HG03175 (cell line): ENCODE data around the gene FANK1.
"Not testable (repeated sequence)": the region's sequence is repeated elsewhere in the genome, so short reads cannot be mapped to it uniquely, and the experiment has no call there.

Experiments
- ATAC-seq: cut with Tn5 transposase; IDR thresholded peaks from one replicate; pipeline ENCODE4 v1.9.1; 2021; ENCODE audit warnings: mild to moderate bottlenecking, moderate library complexity; ENCODE audit not compliant: unreplicated experiment

FANK1 gene

DNA sequence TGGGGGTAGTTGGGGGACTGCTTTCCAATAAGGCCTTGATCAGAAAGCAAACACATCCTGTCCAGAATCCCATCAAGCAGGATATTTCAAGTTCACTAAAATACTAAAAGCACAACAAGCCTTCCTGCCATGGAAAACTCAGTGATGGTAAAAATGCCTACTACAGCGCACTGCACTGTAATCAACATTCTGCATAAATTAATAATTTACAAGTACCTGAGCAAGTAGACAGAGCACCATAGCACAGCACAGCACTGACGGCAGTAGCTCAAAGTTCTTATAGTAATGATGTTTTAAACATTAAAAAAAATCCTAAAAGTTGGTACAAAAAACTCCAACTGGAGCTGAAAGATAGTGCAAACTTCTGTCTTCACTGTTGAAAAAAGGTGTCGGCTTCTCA, 120.5 kb downstream of the FANK1 start:
- ATAC-seq, result no peak

DNA sequence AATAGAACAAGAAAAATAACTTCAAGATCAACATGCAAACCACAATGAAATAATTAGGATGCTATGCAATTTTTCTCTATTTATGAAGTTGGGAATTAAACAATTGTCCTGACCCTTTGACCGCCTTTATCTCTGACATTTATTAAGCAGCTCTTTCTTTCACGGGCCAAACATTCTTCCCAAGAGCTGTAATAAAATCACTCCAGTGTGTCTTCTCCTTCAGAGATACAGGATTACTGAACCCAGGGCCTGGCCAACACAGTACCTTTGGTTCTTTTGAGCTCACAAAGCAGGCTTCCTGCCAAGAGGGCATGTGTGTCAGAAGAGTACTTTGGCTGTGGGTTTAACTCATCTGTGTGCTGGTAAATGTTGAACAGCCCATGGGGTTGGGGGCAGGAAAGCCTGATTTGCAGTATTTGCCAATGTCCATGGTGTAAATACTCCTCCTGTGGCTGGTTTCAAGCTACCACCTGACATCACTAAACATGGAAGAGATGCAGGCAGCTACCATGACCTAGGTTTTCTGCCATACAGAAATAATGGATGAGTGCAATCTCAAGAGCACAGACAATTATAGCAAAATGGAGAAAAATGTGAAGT, 121.7 kb downstream of the FANK1 start:
- ATAC-seq, result no peak

DNA sequence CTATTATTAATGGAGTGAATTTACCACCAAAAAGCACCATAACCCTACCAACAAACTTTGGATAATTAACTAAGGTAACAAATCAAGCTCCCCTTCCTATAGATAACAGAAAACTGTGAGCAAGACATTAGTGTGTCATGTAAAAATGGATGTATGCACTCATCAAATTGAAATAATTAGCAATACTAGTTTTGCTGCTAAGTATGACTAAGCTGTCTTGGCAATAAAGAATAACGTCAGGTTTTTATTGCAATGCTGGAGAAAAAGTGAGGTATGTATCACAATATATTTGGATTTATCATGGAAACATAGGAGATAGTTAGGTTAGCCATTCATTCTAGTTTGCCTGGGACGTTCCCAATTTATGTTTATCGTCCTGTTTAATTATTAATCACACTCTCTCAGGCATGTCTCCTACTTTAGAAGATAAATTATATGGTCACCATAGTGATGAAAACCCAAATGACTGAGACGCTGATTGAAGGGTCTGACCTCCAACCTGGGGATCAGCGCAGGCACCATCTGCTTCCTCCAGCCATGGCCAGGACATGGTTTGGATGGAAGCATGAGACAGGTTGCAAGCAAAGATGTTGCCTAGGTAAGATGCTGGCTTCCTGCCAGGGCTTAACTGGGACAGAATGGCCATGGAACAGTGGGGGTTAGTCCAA, 125.6 kb downstream of the FANK1 start:
- no peak for ATAC-seq

DNA sequence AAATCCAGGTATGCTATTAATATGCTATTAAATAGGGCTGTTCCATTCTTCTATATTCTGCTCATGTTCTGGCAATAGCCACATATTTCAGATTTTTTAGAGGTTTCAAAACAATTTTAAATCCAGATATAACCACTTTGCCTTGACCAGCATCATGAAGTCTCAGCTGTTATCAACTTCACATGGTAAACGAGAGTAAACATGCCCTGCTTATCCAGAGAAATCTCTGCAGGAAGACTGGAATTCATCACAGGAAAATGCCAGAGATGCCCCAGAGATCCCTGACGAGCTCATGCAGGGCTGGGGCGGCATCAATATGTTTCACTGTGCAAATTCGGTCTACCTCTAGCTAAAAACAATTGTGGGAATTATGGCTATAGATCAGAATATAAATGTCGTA, 126.5 kb downstream of the FANK1 start:
- no peak for ATAC-seq

DNA sequence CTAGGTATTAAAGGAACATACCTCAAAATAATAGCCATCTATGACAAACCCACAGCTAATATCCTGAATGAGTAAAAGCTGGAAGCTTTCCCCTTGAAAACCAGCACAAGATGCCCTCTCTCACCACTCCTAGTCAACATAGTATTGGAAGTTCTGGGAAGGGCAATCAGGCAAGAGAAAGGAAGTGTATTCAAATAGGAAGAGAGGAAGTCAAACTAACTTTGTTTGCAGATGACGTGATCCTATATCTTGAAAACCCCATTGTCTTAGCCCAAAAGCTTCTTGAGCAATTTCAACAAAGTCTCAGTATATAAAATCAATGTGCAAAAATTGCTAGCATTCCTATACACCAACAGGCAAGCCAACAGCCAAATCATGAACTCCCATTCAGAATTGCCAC, 131.3 kb downstream of the FANK1 start:
- ATAC-seq, result no peak

DNA sequence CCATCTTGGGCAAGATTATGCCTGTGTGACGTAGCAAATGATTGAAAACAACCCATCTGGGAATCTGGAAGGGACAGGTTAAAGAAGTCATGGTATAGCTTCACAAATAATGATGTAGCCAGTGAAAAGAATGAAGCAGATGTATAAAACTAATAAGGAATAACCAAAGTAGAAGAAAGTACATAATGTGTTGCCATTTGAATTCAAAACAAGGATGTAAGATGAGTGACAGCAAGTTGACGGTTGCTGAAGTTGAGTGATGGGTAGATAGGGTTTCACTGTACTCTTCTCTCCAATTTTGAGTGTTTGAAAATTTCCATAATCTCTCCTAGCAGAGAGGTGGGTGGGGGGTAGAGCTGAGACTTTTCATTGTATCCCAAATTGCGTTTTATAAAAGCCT, 133.6 kb downstream of the FANK1 start:
- no peak for ATAC-seq

DNA sequence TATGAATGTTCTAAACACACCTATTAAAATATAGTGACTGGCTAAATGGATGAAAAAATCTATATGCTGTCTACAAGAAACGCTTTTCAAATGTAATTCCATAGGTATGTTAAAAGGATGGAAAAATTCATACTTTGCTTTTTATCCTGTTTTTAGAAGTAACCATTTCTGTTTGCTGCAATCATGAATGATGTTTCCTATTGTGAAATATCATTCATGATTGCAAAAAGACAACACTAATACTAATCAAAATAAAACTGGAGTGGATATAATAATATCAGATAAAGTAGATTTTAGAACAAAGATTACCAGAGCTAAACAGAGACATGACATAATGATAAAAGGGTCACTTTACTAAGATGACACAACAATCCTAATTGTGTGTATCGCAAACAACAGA, 138.2 kb downstream of the FANK1 start:
- ATAC-seq, result no peak

DNA sequence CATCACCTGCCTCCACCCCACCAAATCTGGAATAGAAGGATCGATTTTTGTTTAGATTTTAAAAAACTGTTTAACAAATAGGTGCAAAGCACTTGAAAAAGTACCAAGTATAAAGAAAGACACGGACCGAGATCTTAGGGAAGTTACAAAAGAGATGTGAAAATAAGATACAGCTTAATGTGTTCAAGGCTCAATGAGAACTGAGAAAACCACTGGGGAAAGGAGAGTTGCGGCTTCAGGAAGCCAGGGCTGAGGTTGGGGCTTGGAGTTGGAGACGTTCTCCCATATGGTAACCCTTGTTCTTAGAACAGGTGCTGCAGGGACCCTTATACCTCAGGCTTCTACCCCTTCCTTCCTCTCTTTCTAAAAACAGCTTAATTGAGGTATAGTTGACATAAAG, 140.2 kb downstream of the FANK1 start:
- no peak for ATAC-seq

DNA sequence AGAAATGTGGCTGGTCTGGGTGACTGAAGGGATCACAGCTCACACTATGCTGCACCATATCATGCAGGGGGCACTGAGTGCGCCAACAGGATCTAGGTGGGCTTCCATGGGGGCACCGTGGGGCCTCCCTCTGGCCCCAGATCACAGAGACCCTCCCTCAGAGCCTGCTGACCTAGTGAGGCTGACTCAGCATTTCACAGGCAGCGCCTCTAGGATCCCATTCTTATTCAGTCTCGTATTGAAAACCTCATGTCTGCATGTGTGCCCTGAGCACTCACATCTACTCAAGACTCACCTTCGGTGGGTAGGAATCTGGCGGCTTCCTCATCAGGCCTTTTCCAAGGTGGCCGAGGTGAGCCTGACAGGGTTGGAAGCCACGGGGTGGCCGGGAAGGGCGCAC, 141.6 kb downstream of the FANK1 start:
- ATAC-seq, result no peak

DNA sequence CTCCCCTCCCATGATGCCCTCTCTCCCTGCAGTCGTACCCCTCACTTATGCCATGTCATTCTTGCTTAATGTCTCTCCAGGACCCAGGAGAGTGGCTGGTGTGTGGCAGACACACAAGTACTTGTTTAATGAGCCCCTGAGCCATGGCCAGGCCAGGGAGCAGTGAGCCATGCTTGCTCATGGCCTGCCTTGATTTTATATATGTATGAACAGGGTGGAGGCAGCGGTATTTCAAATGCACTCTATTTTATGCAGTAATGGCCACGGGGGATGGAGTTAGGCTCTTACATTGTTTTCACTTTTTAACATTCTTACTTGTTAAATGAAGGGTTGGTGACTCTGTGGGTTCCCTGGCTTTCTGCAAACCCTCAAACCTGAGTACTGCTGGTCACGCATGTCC, 144.8 kb downstream of the FANK1 start:
- ATAC-seq, result no peak

DNA sequence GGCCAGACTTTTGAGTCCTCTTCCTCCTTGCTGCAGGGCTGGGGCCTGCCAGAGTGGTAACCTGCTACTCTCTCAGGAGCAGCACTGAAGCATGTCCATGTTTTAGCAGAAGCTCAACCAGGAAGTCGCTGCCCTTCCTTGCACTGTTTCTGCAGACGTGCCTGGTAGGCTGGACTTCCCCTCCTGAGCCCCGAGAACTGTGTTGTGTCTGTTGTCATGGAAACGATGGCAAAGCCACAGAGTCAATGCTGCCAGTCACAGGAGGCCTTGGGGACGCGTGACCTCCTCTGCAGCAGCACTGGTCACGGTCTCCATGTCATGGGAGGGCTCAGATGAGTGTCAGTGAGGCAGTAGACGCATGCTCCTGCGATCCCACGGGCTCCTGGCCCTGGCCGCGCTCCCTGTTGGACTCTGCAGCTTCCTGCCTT, 145.5 kb downstream of the FANK1 start:
- ATAC-seq, result peak; percentile 99

DNA sequence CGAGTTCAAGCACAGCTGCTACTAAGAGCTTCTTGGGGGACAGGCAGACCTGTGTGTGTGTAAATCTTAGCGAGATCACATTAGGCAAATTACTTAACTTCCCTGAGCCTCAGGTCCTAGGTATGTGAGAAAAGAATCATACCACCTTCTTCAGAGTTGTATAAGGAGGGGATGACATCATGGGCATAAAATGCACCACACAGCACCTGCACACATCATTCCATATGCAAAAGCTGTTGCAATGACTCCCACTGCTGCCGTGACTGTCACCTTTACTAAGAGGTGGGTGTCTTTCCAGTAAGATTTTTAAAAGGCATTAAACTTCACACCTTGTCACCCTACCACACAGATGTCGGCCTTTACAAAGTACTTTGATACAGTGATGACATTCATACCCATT, 146.0 kb downstream of the FANK1 start:
- peak; percentile 11 for ATAC-seq

DNA sequence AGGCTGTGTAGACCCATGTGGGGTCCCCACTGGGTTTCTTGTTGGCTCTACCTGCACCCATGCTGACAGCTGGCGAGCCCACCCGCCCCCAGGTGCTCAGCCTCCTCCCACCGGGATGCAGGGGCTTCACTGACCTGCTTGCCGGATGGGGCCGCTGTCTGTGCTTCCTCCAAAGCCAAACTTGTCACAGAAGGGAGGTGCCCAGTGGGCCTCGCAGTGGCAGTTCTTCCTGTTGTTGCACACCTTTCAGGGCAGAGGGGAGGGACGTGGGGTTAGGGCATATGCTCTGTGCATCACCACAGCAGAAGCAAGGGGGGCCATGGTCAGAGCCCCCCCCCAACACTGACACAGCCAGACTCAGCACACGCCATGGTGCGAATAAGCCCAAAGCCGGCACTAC, 146.5 kb downstream of the FANK1 start:
- no peak for ATAC-seq

DNA sequence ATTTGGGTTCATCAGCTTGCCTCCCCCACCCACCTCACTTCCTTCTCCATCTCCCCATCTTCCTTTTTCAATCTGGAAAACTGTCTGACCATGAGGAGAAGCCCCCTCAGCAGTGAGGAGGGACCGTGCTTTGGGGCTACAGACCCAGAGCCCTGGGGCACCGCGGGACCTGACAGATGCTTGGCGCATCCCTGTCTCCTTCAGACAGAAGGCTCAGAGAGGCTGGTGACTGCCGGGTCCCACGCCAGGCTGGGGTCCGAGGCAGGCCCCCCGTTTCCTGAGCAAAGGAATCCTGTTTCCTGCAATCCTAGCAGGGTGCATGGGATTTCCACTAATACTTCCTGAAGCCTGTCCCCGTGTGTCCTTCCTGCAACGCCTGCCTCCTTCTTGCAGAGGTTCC, 147.0 kb downstream of the FANK1 start:
- no peak for ATAC-seq

DNA sequence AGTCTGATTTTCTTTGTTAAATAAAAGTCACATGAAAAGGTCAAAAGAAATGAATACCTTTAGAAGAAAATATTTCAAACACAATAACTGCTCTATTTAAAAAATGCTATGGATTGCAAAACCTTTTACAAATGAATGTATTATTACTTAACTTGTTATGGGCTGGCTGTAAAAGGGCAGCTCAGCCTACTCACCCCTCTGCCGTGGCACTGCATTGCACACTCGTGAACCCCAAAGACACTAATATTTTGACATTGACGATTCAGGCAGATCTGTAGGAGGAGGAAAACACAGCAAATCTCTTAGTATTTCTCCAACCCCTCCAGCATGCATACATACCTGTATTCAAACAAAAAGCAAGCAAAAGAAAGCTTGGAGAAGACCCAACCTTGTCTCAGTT, 149.5 kb downstream of the FANK1 start:
- ATAC-seq, result no peak

DNA sequence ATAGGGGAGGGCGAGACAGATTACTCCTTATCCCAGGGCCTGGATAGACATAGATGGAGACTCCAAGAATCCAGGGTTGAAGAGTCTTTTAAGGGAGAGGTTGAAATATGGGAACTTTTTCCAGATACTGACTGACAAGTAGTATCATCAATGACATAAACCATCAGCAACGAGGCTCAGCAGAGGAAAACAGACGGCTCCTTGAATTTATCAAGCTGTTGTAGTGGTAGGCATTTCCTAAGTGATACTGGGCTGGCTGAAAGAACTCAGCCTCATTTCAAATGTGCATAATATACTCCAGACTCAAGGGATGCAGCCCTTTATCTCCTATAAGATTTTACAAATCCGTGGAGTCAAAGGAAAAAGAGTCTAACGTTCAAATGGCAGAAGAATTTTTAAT, 150.5 kb downstream of the FANK1 start:
- no peak for ATAC-seq

DNA sequence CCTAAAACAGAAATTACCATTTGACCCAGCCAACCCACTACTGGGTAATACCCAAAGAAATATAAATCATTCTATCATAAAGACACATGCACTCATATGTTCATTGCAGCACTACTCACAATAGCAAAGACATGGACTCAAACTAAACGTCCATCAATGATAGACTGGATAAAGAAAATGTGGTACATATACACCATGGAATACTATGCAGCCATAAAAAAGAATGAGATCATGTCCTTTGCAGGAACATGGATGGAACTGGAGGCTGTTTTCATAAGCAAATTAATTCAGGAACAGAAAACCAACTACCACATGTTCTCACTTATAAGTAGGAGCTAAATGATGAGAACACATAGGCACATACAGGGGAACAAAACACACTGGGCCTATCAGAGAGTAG, 151.4 kb downstream of the FANK1 start:
- not testable (repeated sequence) for ATAC-seq

DNA sequence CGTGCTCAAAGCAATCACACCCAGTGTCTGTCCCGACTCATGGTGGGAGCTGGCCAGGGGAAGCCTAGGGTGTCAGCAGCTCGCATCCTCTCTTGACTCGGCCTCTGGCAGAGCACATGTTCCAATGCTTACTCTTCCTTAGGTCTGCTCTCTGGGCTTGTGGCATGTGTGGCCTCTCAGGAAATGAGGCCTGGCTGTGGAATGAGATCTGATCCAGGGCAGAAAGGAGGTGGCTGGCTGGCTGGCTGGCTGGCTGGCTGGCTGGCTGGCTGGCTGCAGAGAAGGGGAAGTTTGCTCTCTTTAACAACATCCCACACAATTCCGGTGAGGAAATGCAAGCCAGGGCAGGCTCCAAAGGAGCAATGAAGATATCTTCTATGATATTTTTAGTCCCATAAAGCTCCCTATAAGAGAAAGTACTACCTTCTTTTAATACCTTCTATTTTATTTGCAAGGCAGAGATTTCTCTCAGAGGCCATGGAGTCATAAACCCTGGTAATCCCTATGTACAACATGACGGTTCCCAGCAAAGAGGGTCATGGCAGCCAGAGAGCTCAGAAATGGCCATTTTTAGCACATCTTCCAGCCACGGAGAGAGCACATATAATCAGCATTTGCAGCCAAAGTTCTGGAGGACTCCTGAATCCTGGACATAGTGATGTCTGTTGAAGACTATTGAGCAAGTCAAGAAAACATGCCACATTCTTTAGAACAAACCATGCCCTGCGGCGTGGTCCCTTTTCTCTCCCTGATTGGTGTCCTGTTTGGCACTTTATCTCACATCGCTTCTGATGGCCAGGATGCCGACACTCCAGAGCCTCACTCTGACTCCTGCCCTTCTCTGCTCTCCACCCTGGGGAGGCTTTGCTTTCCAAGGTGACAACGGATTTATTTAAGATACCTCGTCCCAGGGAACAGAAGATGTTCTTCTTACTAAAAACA, 153.7 kb downstream of the FANK1 start:
- no peak for ATAC-seq

DNA sequence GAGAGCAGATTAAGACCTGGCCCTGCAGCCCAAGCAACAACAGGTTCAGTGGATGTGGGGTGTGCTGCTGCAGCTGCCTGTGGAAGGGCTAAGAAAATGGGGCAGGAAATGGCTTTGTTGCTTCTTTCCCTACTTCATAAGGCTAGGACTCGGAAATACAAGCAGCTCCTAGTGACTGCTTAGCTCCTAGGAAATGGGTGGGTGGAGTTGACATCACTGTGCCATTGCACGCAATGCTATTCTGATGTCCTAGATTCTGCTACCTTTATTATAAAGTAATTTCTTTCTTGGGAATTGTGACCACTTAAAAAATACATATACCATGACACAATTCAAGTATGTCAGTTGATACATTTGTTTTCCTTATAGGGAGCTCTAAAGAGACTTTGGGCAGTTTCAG, 155.8 kb downstream of the FANK1 start:
- no peak for ATAC-seq

DNA sequence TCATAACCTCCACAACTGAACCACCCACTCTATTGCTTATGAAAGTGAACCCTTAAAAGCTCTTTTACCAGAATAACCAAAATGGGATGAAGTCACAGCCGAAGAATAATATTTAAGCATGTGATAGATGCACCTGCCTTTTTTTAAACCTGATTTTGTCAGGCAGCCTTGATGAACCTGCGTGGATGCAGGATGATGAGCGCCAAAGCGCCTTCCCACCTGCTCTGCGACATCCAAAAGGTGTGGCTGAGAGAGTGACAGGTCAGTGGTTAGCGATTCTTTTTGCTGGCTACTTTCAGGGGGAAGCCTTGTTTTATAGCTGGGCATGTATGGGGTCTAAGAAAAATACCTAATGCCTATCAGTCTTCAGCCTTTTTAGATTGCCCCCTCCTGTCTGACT, 157.8 kb downstream of the FANK1 start:
- no peak for ATAC-seq

DNA sequence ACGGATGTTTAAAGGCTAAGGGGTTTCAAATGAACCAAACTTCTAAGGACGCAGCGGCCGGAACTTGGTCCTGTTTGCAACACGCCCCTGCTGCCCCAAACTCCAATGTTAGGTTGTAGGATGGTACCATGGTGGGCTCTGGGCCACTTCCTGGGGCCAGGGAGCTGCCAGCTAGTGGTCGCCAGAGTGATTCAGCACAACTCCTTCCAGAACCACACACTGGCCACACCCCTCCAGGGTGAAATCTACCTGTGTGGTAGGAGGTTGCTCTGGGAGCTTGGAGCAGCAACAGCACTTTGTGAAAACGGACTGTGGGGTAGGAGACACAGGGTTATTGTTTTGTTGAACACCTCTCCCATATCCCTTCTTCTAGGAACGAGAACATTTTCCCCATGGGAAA, 161.1 kb downstream of the FANK1 start:
- no peak for ATAC-seq

DNA sequence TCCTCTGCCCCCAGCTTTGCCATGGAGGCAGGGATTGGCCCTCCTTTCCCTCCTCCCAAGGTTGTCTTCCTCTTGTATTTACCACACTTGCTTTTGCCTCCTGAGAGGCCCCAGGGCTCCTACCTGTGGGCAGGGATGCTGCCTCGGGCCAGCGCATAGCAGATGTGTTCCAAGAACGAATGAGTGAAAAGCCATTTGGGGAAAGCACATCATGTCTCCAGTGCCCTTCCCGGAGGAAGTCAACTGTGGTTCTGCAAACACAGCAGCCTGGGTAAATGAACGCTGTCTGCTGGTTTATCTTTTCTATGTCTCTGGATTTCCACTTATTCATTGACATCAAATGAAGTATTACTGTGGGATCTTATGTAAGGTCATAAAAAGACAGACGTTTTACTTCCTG, 161.7 kb downstream of the FANK1 start:
- no peak for ATAC-seq
